Thyroid gland (tissue), 4 donors: ENCODE results near the gene CBX7. TPM values are rescaled to one million over a fixed set of nuclear protein-coding genes. Genes with fewer than 3 reads are reported as not detected.

Experiments
- DNase-seq, 2 donors: peaks; one replicate each; pipeline ENCODE4 v3.0.0-alpha.2; 2019
- H3K27ac ChIP-seq, 3 donors: fragments of 200-600 bp; sonication (generic); 1 replicate in 2 of 3; 2 replicates in 1 of 3; pipeline ENCODE4 v1.5.1; 2016 to 2019; ENCODE audit warnings: mild to moderate bottlenecking in 1 of 3, moderate library complexity in 1 of 3
- H3K27me3 ChIP-seq: fragments of 200-600 bp; sonication (generic); one replicate; pipeline ENCODE4 v1.5.1; 2019
- H3K36me3 ChIP-seq, 2 donors: fragments of 200-600 bp; sonication (generic); one replicate each; pipeline ENCODE4 v1.5.1; 2016 to 2019
- H3K4me1 ChIP-seq, 2 donors: fragments of 200-600 bp; sonication (generic); one replicate each; pipeline ENCODE4 v1.5.1; 2017 to 2019
- H3K4me3 ChIP-seq, 3 donors: fragments of 200-600 bp; sonication (generic); replicated peaks in 1 of 3; 1 replicate in 2 of 3; 2 replicates in 1 of 3; pipeline ENCODE4 v1.5.1; 2016; ENCODE audit warnings: mild to moderate bottlenecking in 1 of 3
- H3K9me3 ChIP-seq: fragments of 200-600 bp; sonication (generic); one replicate; pipeline ENCODE4 v1.5.1; 2017
- POLR2A ChIP-seq, 2 donors: fragments of 450-650 bp; IDR thresholded peaks; one replicate each; pipeline ENCODE4 v1.6.1; 2017; ENCODE audit warnings: antibody characterized with exemption in 2 of 2, mild to moderate bottlenecking in 2 of 2, moderate library complexity in 1 of 2
- WGBS, 2 donors: methylation state at CpG; one replicate each; pipeline ENCODE4 v1.1.5; 2017; 5-methylcytosine and 5-hydroxymethylcytosine counted together
- intact Hi-C: fragments of 100-400 bp; cut with DNase I; formaldehyde crosslinking; loops from one replicate; pipeline ENCODE4 v1.15.1; 2023
- small RNA-seq: library from RNA; depleted of rRNA; stranded (forward); fragments of <200 nt; gene quantifications from one replicate; pipeline ENCODE3, GENCODE V24; 2016
- total RNA-seq, 4 donors: library from RNA; depleted of rRNA; stranded (reverse); fragments of >200 nt; gene quantifications; one replicate each; pipeline ENCODE4 v1.2.3, GENCODE V29; 2016
- TF ChIP-seq, protein P1 (sequence below), 6 experiments: fragments of 200-600 bp in 3 of 6; fragments of 450-650 bp in 3 of 6; sonication (generic) in 3 of 6; IDR thresholded peaks; one replicate each; pipeline ENCODE4 v1.5.1; 2016 to 2019; ENCODE audit warnings: antibody characterized with exemption in 6 of 6, mild to moderate bottlenecking in 2 of 6, inconsistent platforms in 1 of 6, moderate library complexity in 1 of 6

Gene CBX7
- total RNA-seq, 4 donors from 2014 or later: 49.2 to 88.0 (median 61.9) TPM

DNA sequence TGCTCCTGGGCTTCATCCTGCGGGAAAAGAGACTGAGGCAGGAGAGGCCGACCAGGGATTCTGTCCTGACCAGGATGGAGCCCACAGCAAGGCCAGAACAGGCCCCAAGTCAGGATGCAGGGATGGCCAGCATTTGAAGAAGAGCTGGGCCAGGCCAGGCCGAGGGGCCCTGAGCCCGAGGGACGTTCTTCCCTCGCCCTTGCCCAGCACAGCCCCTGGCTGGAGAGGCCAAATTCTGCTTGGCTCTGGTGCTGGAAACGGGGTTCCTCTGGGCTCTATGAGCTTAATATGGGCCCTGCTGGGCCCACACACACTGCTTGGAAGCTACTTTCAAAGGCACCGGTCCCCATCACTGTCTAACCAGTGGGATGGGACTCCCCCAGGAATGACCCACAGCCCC is 67.8 kb downstream of the CBX7 start:
- intact Hi-C loops: no loop called here
- DNase-seq: no peak
- H3K9me3 ChIP-seq: no peaks in the 10 kb centered on the region
- H3K4me1 ChIP-seq: peaks cover 0 to 4% of the 10 kb centered on the region in 2 donors
- 88 to 96% methylated on average over 3 to 7 of the region's 8 CpGs for WGBS, 2 donors
- no peak overlapping the region for H3K4me3 ChIP-seq
- no peak overlapping the region for H3K27ac ChIP-seq
- H3K27me3 ChIP-seq: no peaks in the 10 kb centered on the region
- no peak for TF ChIP-seq POLR2A (IDR thresholded peaks at IDR 0.05)
- TF ChIP-seq, protein P1, sequence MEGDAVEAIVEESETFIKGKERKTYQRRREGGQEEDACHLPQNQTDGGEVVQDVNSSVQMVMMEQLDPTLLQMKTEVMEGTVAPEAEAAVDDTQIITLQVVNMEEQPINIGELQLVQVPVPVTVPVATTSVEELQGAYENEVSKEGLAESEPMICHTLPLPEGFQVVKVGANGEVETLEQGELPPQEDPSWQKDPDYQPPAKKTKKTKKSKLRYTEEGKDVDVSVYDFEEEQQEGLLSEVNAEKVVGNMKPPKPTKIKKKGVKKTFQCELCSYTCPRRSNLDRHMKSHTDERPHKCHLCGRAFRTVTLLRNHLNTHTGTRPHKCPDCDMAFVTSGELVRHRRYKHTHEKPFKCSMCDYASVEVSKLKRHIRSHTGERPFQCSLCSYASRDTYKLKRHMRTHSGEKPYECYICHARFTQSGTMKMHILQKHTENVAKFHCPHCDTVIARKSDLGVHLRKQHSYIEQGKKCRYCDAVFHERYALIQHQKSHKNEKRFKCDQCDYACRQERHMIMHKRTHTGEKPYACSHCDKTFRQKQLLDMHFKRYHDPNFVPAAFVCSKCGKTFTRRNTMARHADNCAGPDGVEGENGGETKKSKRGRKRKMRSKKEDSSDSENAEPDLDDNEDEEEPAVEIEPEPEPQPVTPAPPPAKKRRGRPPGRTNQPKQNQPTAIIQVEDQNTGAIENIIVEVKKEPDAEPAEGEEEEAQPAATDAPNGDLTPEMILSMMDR (IDR thresholded peaks at IDR 0.05): no peak
- no peaks in the 10 kb centered on the region for H3K36me3 ChIP-seq

- no peak for DNase-seq
- WGBS, 2 donors: 72 to 87% methylated on average over 9 to 13 of the region's 14 CpGs
- Histone ChIP-seq H3K4me1 (peaks cover 0 to 4% of the 10 kb centered on the region in 2 donors), H3K27ac (no peak overlapping the region), H3K36me3 (no peaks in the 10 kb centered on the region), H3K9me3 (no peaks in the 10 kb centered on the region), H3K4me3 (no peak overlapping the region), H3K27me3 (no peaks in the 10 kb centered on the region)
- TF ChIP-seq POLR2A (IDR thresholded peaks at IDR 0.05): no peak
- TF ChIP-seq, protein P1 (IDR thresholded peaks at IDR 0.05): no peak
- intact Hi-C loops: no loop called here
Observed at GRCh38 chr22:39083212-39084165, 69.0 kb downstream of the CBX7 start.

DNA sequence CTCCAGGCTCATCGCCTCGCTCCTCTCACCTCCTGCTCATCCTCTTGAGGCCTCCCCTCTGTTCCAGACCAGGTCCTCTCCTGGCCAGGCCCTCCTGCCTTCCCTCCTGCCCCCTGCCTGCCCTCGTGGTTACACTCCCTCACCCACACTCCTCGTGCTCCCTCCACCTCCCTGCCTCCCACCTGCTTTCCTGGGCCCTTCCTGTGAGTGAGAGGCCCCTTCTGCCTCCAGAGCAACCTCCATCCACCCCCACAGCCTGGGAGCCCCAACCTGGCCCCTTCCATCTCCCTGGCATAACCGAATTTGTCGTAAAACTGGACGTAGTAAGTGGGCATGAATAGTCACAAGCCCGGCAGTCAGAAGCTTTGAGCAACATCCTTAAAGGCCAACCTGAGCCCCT is 70.9 kb downstream of the CBX7 start:
- no peak overlapping the region for H3K27ac ChIP-seq
- DNase-seq: no peak
- H3K27me3 ChIP-seq: no peaks in the 10 kb centered on the region
- H3K4me1 ChIP-seq: peaks cover 6 to 12% of the 10 kb centered on the region in 2 donors
- H3K4me3 ChIP-seq: no peak overlapping the region
- intact Hi-C loops: no loop called here
- no peaks in the 10 kb centered on the region for H3K9me3 ChIP-seq
- no peaks in the 10 kb centered on the region for H3K36me3 ChIP-seq
- 67 to 73% methylated on average over 8 of the region's 8 CpGs for WGBS, 2 donors
- no peak for TF ChIP-seq POLR2A (IDR thresholded peaks at IDR 0.05)
- TF ChIP-seq, protein P1 (IDR thresholded peaks at IDR 0.05): no peak

DNA sequence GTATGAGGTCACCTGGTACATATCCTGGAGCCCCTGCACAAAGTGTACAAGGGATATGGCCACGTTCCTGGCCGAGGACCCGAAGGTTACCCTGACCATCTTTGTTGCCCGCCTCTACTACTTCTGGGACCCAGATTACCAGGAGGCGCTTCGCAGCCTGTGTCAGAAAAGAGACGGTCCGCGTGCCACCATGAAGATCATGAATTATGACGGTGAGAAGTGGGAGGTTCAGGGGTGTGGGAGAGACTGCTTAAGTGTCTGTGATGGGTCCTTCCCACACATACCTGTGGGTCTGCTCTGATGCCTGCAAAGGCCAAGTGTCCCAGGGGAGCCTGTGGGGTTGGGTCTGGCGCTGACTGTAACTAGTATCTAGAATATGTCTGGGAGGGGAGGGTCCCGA is 71.5 kb downstream of the CBX7 start:
- 88 to 92% methylated on average over 12 of the region's 12 CpGs for WGBS, 2 donors
- intact Hi-C loops: no loop called here

More for the DNA sequence above, 71.5 kb downstream of the CBX7 start:
- H3K4me3 ChIP-seq: no peak overlapping the region
- H3K27ac ChIP-seq: no peak overlapping the region
- H3K9me3 ChIP-seq: no peaks in the 10 kb centered on the region
- DNase-seq: no peak
- peaks cover 6 to 12% of the 10 kb centered on the region in 2 donors for H3K4me1 ChIP-seq
- TF ChIP-seq, protein P1 (IDR thresholded peaks at IDR 0.05): no peak
- TF ChIP-seq POLR2A (IDR thresholded peaks at IDR 0.05): no peak
- no peaks in the 10 kb centered on the region for H3K36me3 ChIP-seq
- H3K27me3 ChIP-seq: no peaks in the 10 kb centered on the region

Small RNA genes within 50 kb of the gene (small RNA-seq; reads per million reads assigned to genes)
- not detected for gene COX5BP7

Other genes starting within 250 kb of the CBX7 start
- gene APOBEC3A, start 195.1 kb downstream of the CBX7 start, total RNA-seq: under 1 TPM in 1 of 4 donors, not detected in 3; 0.67 TPM
- gene APOBEC3B, start 170.3 kb downstream of the CBX7 start, total RNA-seq: 1 to 10 TPM in 3 of 4 donors, not detected in 1; 1.7 to 5.1 (median 2.9) TPM
- gene APOBEC3C, start 138.4 kb downstream of the CBX7 start, total RNA-seq: 10 to 100 TPM in 1 of 4 donors, 1 to 10 TPM in 3; 8.3 to 14.4 (median 9.0) TPM
- gene APOBEC3D, start 131.6 kb downstream of the CBX7 start, total RNA-seq: 1 to 10 TPM in 2 of 4 donors, under 1 TPM in 1, not detected in 1; 0.89 to 2.7 (median 1.1) TPM
- 1 to 10 TPM; 2.5 to 6.0 (median 5.0) TPM for gene APOBEC3F, start 111.8 kb downstream of the CBX7 start, total RNA-seq
- gene APOBEC3G, start 75.4 kb downstream of the CBX7 start, total RNA-seq: 10 to 100 TPM in 2 of 4 donors, 1 to 10 TPM in 2; 7.2 to 17.7 (median 9.9) TPM
- under 1 TPM in 1 of 4 donors, not detected in 3; 0.67 TPM for gene APOBEC3H, start 55.4 kb downstream of the CBX7 start, total RNA-seq
- gene PDGFB, start 92.3 kb upstream of the CBX7 start, total RNA-seq: 10 to 100 TPM in 1 of 4 donors, 1 to 10 TPM in 3; 3.6 to 10.5 (median 3.9) TPM
- 1,000 to 10,000 TPM; 1,451 to 2,031 (median 1,880) TPM for gene RPL3, start 166.9 kb upstream of the CBX7 start, total RNA-seq
- gene SYNGR1, start 197.3 kb upstream of the CBX7 start, total RNA-seq: 10 to 100 TPM in 1 of 4 donors, 1 to 10 TPM in 3; 3.9 to 22.0 (median 6.8) TPM
- 10 to 100 TPM; 19.2 to 32.0 (median 21.9) TPM for gene TAB1, start 247.1 kb upstream of the CBX7 start, total RNA-seq